CD4-positive, alpha-beta T cell treated with Interferon alpha-2 for 1 hour (primary cell): Measurements from ENCODE around the gene RIPK3.
"Not testable (repeated sequence)": the region's sequence is repeated elsewhere in the genome, so short reads cannot be mapped to it uniquely, and the experiment has no call there.

Source experiments
- DNase-seq, 2 donors: peaks; one replicate each; pipeline ENCODE4 v3.0.0-alpha.2; 2020 to 2022

The RIPK3 gene

DNA sequence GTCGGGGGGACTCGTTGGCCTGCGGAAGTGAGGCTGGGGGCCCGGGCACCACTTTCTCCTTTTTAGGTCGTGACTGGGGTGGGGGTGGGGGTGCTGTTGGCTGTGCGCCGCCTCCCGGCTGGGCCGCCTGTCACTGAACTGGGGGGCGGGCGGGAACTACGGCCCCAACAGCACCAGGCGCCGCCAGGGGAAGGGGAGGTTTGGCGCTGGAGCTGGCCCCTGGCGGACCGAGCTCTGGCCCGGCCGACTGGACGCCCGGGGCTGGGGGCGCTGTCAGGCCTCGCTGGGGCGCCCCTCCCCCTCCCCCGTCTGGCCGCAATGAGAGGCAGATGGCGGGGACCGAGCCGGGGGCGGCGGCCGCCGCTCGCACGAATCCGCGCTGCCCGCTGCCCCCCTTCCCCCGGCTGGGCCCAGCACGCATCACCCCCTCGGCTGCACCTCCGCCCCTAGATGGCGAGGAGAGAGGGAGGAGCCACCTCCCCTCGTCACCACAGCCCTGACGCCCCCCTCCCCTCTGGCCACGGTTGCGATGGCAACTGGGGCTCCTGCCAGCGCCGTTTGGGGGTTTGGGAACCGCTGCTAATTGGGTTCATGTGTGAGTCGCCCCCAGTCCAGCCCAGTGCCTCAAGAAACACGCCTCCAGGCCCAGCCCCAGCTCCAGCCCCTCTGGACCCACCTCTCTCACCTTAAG lies 28.9 kb upstream of the RIPK3 start:
- peak; percentile 41 to 55 for DNase-seq

DNA sequence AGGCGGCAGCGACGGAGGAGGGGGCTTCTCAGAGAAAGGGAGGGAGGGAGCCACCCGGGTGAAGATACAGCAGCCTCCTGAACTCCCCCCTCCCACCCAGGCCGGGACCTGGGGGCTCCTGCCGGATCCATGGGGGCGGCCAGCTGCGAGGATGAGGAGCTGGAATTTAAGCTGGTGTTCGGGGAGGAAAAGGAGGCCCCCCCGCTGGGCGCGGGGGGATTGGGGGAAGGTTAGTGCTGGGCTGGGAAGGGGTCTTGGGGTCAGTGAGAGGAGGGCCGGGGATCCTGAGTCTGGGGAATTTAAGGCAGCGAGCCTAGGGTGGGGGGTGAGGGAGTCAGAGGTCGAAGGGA lies 28.4 kb upstream of the RIPK3 start:
- no peak for DNase-seq

DNA sequence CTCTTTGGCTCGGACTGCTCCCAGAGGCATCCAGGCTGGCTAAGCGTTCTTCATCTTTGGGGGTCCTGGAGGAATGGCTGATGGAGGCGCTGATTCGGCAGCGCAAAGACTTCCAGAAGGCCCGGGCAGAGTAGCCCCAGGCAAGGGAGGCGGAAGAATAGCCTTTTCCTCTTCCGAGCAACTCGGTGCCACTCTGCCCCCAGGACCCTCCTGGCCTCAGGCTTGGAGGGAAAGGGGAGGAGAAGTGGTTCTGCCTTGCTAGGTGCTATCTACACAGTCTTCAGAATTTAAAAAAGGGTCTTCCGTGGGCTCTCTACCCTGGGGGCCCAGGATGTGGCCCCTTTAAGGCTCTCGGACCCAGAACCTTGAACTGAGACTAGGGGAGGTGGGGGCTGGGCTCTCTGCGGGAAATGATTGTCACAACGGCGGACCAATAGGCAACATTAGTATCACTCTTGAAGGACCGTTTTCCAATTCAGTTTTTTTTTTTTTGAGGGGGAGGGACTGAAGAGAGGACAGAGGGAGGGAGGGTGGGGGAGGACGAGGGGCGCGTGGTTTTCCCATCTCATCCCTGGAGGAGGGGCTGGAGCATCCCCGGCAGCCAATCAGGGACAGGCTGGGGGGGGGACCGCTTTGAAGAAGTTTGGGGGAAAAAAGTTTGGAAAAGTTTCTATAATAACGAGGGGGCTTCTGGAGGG lies 27.9 kb upstream of the RIPK3 start, which contains the start of gene NFATC4:
TSS of gene NFATC4 (plus strand) at position 671 of the 698 bp plus-strand sequence. CDS start 157 bp downstream, outside the sequence.
- DNase-seq, result no peak

DNA sequence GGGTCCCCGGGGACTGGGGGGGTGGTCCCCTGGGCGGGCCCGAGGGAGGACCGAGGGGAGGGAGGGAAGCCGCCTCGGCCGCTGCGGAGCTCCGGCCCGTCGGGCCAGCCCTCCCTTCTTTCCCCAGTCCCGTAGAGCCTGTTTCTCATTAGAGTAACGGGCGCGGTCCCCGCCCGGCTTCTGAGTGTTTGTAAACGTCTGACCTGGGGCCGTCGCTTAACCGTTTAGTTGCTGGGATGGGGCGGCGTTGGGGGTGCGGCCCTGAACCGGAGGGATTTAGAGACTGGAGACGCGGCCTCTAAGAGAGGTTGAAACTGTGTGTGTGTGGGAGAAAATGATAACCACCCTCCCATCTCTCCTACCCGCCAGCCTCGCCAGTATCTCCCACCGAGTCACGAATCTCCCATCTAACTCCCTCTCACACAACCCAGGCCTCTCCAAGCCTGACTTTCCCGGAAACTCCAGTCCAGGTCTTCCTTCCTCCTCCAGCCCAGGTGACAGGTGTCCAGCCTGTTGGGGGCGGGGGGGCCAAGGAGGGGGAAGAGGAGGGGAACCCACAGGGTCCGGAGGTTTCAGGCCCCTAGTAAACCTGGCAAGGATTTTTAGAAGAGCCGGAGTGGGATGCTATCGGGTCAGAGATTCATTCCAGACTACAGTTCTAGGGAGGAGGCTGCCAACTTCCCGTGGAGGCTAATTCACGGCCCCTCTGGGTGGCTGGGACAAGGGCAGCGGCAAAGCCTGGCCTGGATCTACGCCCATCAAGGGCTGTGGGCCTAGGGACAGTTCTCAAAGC lies 27.1 kb upstream of the RIPK3 start:
- DNase-seq, result peak; percentile 21 to 79

DNA sequence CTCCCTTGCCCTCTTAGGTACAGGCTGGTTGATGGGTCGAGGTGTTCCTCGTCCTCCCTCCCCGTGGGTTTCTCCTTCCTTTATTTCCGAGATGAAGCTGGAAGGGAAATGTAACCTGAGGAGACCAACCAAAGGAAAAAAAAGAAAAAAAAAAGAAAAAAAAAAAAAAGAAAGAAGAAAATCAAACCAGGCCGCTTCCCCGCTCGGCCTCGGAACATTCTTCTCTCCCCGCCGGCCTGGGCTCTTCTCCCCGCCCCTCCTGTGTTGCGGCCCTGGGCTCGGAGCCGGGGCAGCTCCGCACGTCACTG lies 26.6 kb upstream of the RIPK3 start:
- DNase-seq, result no peak

DNA sequence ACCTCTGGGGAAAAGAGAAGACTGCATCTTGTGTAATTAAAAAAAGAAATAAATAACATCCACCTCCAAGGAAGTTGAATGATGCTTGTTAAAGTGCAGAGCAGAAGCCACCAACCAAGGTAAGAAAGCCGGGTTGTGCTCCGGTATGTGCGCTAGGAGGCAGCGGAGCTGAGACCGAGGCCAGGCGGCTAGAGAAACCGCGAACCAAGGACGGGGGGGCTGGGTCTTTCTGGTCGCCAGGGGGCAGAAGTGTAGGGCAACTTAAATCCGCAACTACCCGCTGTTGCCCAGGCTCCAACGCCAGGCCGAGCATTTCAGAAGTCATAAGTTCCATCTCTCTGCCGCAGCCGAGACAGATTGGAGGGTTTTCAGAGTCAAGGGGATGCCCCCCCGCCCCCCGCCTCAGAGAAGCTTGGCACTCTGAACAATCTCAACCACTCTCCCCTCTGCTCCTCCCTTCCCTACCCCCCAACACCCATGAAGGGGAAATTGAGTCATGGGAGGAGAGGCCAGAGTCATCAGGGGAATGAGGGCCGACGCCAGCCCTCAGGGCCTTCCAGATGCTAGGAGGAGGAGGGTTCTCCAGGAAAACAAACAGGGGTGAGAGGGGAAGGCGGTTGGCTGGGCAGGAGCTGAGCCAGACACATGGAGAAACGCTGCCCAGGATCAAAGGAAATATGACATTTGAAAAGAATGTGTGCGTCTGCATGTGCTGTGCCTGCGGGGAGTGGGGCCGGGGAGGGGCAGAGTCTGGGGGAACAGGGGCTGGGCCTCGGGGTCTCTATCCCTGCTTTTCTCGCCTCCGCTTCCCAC lies 26.0 kb upstream of the RIPK3 start:
- peak; percentile 69 to 80 for DNase-seq

DNA sequence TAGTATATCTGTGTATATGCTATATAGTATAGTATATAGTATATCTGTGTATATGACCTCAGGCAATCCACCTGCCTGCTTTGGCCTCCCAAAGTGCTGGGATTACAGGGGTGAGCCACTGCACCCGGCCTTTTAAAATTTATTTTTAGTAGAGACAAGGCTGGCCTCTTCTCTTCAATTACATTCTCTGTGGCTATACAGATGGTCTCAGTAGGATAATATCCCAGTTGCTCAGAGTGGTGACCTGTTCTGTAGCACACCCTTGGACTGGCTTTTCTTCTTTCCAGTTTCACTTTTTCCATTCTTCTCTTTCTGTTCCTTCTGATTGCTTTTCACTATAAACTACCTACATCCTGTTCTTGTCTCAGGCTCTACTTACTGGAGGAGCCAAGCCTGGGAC lies 25.1 kb upstream of the RIPK3 start:
- no peak for DNase-seq

DNA sequence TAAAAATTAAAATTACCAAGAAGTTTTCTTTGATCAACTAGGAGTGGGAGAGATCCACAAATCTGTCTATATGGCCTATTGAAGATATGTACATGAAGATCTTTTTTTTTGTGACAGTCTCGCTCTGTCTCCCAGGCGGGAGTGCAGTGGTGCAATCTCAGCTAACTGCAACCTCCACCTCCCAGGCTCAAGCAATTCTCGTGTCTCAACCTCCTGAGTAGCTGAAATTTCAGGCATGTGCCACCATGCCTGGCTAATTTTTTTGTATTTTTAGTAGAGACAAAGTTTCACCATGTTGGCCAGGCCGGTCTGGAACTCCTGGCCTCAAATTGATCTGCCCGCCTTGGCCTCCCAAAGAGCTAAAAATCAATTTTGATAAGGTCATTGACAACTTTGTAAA lies 23.6 kb upstream of the RIPK3 start:
- DNase-seq, result no peak

DNA sequence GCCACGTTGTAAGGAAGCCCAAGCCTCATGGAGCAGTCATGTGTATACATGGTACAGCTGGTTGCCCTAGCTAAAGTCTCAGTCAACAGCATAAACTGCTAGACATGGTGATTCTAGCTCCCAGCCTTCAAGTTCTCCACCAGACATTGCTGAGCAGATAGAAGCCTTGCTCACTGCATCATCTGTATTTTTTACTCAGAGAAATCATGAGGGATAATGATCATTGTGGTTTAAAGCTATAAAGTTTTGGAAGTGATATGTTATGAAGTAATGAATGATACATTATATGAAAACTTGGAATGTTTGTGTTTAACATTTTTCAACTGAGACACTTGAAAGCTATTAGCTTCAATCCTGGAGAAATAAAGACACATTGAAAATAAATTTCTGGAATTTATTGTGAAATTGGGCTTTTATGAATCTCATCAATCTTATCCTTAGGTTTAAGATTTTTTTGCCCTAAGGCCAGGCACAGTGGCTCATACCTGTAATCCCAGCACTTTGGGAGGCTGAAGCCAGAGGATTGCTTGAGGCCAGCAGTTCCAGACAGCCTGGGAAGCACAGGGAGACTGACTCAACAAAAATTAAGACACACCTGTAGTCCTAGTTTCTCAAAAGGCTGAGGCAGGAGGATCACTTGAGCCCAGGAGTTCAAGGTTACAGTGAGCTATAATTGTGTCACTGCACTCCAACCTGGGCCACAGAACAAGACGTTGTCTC lies 22.6 kb upstream of the RIPK3 start:
- no peak for DNase-seq

DNA sequence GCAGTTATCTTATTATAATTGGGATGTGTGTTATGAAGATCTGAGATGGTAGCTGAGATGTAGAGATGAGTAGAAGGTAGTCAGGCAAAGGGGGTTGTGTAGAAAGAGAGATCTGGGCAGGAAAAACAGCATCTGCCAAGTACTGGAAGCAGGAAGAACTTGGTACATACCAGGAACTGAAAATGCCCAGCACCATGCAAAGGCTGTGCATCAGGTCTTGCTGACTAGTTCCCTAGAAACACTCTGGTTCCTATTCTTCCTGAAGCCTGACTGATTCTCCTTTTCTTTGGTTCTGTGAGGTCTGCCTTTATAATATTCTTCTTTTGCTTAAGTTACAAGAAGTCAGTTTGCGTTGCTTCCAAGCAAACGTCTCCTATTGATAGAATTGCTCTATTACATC lies 21.5 kb upstream of the RIPK3 start:
- no peak for DNase-seq

DNA sequence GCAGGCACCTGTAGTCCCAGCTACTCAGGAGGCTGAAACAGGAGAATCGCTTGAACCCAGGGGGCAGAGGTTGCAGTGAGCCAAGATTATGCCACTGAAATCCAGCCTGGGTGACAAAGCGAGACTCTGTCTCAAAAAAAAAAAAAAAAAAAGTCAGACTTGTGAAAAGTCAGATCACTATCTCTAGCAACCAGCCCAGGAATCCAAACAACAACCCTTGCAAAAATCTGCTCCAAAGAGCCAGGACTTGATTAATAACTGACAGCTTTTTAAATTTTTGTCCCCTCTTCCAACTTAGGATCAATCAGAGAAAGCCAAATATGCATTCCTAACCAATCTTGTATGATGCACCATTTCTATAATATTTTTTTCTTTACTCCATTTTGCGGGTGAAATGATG lies 20.5 kb upstream of the RIPK3 start:
- DNase-seq, result no peak

DNA sequence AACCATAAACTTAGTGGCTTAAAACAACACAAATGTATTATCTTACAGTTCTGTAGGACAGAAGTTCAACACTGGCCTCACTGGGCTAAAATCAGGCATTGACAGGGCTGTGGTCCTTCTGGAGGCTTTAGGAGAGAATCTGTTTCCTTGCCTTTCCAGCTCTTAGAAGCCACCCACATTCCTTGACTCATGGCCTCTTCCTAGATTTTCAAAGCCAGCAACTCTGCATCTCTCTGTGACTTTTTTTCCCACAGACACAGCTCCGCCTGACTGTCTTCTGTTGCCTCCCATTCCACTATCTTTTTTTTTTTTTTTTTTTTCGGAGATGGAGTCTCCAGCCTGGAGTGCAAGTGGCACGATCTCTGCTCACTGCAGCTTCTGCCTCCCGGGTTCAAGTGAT lies 16.4 kb upstream of the RIPK3 start:
- no peak for DNase-seq

DNA sequence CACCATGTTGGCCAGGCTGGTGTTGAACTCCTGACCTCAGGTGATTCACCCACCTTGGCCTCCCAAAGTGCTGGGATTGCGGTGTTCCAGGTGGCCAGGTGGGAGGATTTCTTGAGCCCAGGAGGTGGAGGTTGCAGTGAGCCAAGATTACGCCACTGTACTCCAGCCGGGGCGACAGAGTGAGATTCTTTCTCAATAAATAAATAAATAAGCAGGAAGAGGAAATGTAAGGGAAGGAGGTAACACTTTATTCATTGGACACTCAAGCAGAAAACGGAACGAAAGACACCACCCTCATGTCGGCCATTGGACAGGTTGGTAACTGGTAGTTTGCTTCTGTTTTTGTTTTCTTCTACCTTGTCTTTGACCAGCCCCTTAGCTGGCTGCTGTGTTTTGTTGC lies 15.2 kb upstream of the RIPK3 start:
- DNase-seq, result no peak

DNA sequence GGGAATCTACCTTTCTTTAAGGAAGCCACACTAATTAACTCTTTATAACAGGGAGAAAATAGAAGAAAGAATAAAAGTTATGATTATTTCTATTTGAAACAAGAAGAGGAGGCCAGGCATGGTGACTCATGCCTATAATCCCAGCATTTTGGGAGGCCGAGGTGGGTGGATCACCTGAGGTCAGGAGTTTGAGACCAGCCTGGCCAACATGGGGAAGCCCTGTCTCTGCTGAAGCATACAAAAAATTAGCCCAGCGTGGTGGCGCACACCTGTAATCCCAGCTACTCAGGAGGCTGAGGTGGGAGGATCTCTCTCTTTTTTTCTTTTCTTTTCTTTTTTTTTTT lies 14.7 kb upstream of the RIPK3 start:
- DNase-seq, result not testable (repeated sequence)

DNA sequence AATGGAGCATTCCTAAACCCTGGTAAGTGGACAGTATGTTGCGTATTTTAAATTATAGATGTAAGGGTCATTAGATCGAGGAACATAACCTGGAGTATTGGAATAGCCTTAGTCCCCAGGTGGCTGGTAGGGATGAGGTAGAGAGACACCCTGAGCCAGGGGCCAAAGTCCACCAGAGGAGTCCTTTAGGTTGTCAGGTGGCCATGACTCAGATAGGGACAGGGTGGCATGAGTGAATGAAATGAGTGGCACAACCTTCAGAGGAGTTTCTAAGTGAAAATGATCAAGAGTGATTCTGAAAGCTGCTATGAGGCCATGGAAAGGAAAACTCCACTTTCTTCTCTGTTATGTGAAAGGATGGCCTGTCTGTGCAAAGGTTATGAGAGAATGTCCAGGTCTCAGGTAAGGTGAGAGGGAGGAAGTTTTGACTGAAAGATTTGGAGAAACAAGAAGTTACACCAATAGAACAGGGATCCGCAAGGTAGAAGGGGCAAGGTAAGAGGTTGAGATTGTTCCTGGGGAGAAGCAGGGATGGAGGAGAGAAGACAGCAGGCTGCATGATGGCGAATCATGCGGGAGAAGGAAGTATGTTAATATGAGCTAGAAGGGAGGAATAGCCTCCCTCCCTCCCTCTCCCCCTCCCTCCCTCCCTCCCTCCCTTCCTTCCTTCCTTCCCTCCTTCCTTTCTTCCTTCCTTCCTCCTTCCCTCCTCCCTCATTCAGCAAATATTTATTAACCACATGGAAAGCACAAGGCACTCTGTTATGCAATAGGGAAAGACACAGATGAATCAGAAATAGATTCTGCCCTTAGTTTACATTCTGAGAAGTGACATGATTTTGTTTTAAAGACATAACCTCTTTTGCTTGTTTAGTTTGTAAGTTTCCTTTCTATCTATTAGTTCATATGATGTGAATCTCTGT lies 14.0 kb upstream of the RIPK3 start:
- DNase-seq, result no peak

DNA sequence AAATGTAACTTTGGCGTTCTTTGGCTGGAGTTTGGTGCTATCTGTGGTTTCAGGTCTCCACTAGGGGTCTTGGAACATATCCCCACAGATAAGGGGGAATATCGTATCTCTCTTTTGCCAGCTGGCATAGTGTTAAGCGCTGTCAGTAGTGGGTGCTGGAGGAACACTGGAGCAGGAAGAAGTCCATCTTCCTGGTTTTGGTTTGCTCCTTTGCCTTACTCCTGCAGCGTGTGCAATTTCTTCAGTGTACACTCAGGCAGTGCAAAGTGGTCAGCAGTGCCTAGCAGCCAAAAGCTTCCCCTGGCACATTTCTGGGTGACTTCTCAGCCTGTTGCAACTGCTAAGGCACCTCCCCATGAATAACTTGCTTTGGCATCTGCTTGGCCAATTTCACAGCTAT lies 11.7 kb upstream of the RIPK3 start:
- DNase-seq, result no peak

DNA sequence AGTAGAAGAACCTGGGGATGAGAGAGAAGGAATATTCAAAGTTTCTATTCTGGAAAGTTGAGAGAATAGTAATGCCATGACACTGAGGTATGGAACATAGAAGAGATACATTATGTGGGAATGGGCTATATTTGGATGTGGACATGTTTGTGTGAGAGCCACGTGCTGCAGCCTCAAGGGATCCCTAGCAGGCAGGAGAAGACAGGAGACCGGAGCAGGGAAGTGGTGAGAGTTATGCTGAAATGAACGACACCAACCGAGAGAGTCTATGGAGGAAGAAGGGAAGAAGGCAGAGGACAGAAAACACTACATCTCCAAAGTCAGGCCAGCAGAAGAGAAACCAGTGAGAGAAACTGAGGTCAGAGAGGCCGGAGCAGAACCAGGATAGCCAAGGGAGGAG lies 10.0 kb upstream of the RIPK3 start:
- DNase-seq, result no peak

DNA sequence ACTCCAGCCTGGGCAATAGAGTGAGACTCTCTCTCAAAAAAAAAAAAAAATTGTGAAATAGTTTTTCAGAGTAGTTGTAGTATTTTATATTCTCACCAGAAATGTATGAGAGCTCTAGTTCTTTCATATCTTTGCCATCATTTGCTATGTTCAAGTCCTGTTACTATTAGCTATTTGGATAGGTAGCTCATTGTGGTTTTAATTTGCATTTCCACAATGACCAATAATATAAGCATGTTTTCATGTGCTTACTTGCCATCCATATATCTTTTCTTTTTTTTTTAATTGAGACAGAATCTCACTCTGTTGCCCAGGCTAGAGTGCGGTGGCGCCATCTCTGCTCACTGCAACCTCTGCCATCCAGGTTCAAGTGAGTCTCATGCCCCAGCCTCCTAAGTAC lies 8.4 kb upstream of the RIPK3 start:
- DNase-seq, result no peak

DNA sequence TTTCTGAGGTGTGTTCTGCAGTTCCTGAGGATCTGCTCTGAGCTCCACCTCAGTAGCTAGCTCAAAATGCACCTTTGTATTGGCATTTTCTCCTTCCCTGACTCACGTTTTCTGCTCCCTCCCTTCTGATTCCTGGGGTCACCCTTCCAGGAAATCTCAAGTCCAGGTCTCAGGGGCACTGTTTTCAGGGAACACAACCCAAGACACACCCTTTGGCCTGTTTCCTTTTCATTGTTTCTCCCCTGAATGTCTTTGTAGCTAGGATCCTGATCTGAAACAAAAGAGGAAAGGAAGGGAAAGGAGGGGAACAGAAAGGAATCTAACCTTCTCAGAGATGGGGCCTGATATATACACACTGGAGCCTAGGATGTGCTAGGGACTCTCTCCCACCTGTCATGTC lies 7.3 kb upstream of the RIPK3 start:
- DNase-seq, result no peak

DNA sequence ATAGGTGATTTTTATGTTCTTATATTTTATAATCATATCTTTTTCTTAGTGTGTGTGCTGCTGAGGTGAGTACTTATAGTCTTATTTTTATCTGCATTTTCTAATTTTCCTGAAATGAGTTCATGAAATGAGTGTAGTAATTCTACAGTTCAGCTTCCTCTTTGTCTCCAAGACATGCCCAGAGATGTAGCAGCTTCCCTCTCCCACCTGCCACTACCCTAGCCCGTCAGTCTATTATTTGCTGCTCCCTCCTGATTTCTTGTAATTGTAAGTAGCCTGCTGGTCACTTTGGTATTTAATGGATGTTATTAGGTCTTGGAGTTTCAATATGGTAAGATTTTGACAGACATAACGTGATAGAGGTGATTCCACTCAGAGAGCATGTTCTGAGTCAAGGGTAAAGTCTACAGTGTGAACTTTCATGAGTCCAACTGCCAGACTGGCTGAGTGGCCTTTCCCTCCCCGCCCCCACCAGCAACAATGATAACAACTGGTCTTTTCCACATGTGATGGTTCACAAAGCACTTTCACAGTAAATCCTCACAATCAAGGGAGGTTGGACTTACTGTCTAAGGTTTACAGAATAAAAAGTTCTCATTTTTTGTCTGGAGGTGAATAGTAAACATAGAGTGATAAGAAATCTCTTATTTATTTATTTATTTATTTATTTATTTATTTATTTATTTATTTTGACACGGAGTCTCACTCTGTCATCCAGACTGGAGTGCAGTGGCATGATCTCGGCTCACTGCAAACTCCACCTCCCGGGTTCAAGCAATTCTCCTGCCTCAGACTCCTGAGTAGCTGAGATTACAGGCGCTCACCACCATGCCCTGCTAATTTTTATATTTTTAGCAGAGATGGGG lies 4.2 kb upstream of the RIPK3 start:
- no peak for DNase-seq

DNA sequence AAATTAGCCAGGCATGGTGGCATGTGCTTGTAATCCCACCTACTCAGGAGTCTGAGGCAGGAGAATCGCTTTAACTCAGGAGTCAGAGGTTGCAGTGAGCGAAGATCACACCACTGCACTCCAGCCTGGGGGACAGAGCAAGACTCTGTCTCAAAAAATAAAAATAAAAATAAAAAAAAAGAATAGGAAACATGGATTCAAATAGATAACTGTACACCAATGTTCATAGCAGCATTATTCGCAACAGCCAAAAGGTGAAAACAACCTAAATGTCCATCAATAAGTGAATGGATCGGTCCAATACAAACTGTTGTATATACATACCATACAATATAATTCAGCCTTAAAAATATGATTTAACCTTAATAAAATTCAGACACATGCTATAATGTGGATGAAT lies 3.1 kb upstream of the RIPK3 start:
- DNase-seq, result no peak
